Measurements from ENCODE around the gene RIOX2.

RIOX2 gene

GRCh38 chr3:97899331-97899730 is 72.9 kb downstream of the RIOX2 start:
- no peaks in the 10 kb centered on the region for H3K36me3 Mint-ChIP-seq (ENCODE audit: low read depth)
- peaks cover 4% of the 10 kb centered on the region for H3K9me3 Mint-ChIP-seq
- no peaks in the 10 kb centered on the region for H3K4me1 Mint-ChIP-seq
- H3K27ac Mint-ChIP-seq, result no peak overlapping the region
- no peak overlapping the region for H3K4me3 Mint-ChIP-seq
- no peak for TF ChIP-seq CTCF (IDR thresholded peaks at IDR 0.05)
- H3K27me3 Mint-ChIP-seq (ENCODE audit: low read depth, poor library complexity), result no peaks in the 10 kb centered on the region
- no peak for DNase-seq

GRCh38 chr3:97896547-97896946 is 75.7 kb downstream of the RIOX2 start:
- no peak overlapping the region for H3K4me3 Mint-ChIP-seq
- no peaks in the 10 kb centered on the region for H3K27me3 Mint-ChIP-seq (ENCODE audit: low read depth, poor library complexity)
- no peak for TF ChIP-seq CTCF (IDR thresholded peaks at IDR 0.05)
- no peaks in the 10 kb centered on the region for H3K9me3 Mint-ChIP-seq
- H3K4me1 Mint-ChIP-seq, result no peaks in the 10 kb centered on the region
- DNase-seq, result no peak
- no peak overlapping the region for H3K27ac Mint-ChIP-seq
- H3K36me3 Mint-ChIP-seq (ENCODE audit: low read depth), result peaks cover 7% of the 10 kb centered on the region

GRCh38 chr3:97896129-97896528 is 76.1 kb downstream of the RIOX2 start:
- H3K27ac Mint-ChIP-seq, result no peak overlapping the region
- H3K36me3 Mint-ChIP-seq (ENCODE audit: low read depth), result peaks cover 7% of the 10 kb centered on the region
- no peak overlapping the region for H3K4me3 Mint-ChIP-seq
- no peaks in the 10 kb centered on the region for H3K27me3 Mint-ChIP-seq (ENCODE audit: low read depth, poor library complexity)
- DNase-seq, result no peak
- H3K9me3 Mint-ChIP-seq, result no peaks in the 10 kb centered on the region
- no peak for TF ChIP-seq CTCF (IDR thresholded peaks at IDR 0.05)
- H3K4me1 Mint-ChIP-seq, result no peaks in the 10 kb centered on the region

GRCh38 chr3:97895216-97895615 is 77.0 kb downstream of the RIOX2 start:
- no peaks in the 10 kb centered on the region for H3K4me1 Mint-ChIP-seq
- peaks cover 7% of the 10 kb centered on the region for H3K36me3 Mint-ChIP-seq (ENCODE audit: low read depth)
- no peaks in the 10 kb centered on the region for H3K9me3 Mint-ChIP-seq
- no peak for DNase-seq
- H3K27me3 Mint-ChIP-seq (ENCODE audit: low read depth, poor library complexity), result no peaks in the 10 kb centered on the region
- no peak for TF ChIP-seq CTCF (IDR thresholded peaks at IDR 0.05)
- H3K27ac Mint-ChIP-seq, result no peak overlapping the region
- H3K4me3 Mint-ChIP-seq, result no peak overlapping the region

- Mint-ChIP-seq H3K36me3 (ENCODE audit: low read depth) (peaks cover 7% of the 10 kb centered on the region), H3K27me3 (ENCODE audit: low read depth, poor library complexity) (no peaks in the 10 kb centered on the region), H3K9me3 (no peaks in the 10 kb centered on the region), H3K27ac (no peak overlapping the region), H3K4me3 (no peak overlapping the region), H3K4me1 (no peaks in the 10 kb centered on the region)
- TF ChIP-seq CTCF (IDR thresholded peaks at IDR 0.05), result no peak
- no peak for DNase-seq
Measured at GRCh38 chr3:97892852-97893251, 79.4 kb downstream of the RIOX2 start.
